Stromal cell of bone marrow (primary cell): ENCODE measurements around the gene CARD14.
"Not testable (repeated sequence)": the region's sequence is repeated elsewhere in the genome, so short reads cannot be mapped to it uniquely, and the experiment has no call there.

ENCODE experiments used
- DNase-seq: peaks from one replicate; pipeline ENCODE4 v3.0.0-alpha.2; 2012; ENCODE audit warnings: low read depth

CARD14 gene

DNA sequence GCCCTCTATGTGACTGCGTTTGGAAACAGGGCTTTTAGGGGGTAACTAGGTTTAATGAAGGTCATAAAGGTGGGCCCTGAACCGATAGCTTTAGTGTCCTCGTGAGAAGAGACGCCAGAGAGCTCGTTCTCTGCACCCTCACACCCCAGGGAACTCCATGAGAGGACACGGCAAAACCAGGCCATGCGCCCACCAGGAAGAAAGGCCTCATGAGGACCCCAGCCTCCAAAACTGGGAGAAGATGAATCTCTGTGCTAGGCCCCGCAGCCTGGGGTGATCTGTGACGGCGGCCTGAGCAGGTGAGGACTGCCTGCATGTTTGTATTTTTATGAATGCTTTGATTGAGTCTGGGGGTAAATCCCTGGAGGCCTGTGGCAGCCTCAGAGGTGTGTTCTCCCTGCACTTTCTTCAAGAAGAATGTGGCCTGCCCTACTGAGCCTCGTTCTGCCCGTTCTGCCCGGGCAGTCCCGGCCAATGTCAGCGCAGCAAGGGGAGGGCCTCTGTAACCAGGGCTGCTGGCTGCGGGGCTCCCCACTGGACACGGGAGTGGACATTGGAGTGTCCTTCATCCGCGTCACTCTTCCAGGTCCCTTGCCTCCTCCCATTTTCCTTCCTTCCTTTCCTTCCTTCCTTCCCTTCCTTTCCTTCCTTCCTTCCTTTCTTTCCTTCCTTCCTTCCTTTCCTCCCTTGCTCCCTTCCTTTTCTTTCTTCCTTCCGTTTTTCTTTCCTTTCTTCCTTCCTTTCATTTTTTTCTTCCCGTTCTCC, 84.0 kb downstream of the CARD14 start:
- no peak for DNase-seq

- DNase-seq = peak; percentile 76
Observed at GRCh38 chr17:80254396-80255251, 84.8 kb downstream of the CARD14 start.

- DNase-seq = no peak
Observed at GRCh38 chr17:80256034-80256350, 86.2 kb downstream of the CARD14 start.

GRCh38 chr17:80257716-80258213, 87.9 kb downstream of the CARD14 start:
- DNase-seq = no peak

GRCh38 chr17:80258296-80258695, 88.5 kb downstream of the CARD14 start:
- DNase-seq = not testable (repeated sequence)
